ENCODE results near the gene PRKG1.

PRKG1 gene

DNA sequence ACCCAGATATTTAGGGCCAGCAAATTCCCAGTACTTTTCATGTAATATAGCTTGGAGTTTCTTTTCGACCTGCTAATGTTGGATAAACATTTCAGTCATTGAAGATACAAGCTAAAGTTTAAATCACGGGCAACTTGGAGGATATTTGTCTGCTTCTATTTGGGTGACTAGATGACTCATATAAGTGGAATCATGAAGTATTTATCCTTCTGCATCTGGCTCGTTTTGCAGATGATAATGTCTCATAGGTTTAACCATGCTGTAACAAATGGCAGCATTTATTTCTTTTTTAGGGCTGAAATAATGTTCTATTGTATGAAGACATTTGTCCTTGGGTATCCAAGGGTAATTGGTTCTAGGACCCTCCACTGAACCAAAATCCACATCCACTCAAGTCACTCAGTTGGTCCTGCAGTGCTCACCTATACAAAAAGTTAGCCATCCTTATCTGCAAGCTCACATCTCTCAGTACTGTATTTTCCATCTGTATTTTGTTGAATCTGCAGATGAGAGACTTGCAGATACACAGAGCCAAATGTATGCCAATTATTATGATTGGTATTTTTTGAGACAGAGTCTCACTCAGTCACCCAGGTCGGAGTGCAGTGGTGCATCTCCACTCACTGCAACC, 812.3 kb downstream of the PRKG1 start:
- TF ChIP-seq EZH2phosphoT487 (IDR thresholded peaks at IDR 0.05; ENCODE audit: borderline replicate concordance), result no peak
- TF ChIP-seq, protein P1, sequence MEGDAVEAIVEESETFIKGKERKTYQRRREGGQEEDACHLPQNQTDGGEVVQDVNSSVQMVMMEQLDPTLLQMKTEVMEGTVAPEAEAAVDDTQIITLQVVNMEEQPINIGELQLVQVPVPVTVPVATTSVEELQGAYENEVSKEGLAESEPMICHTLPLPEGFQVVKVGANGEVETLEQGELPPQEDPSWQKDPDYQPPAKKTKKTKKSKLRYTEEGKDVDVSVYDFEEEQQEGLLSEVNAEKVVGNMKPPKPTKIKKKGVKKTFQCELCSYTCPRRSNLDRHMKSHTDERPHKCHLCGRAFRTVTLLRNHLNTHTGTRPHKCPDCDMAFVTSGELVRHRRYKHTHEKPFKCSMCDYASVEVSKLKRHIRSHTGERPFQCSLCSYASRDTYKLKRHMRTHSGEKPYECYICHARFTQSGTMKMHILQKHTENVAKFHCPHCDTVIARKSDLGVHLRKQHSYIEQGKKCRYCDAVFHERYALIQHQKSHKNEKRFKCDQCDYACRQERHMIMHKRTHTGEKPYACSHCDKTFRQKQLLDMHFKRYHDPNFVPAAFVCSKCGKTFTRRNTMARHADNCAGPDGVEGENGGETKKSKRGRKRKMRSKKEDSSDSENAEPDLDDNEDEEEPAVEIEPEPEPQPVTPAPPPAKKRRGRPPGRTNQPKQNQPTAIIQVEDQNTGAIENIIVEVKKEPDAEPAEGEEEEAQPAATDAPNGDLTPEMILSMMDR (conservative IDR thresholded peaks at IDR 0.05; ENCODE audit: low read length), result no peak

DNA sequence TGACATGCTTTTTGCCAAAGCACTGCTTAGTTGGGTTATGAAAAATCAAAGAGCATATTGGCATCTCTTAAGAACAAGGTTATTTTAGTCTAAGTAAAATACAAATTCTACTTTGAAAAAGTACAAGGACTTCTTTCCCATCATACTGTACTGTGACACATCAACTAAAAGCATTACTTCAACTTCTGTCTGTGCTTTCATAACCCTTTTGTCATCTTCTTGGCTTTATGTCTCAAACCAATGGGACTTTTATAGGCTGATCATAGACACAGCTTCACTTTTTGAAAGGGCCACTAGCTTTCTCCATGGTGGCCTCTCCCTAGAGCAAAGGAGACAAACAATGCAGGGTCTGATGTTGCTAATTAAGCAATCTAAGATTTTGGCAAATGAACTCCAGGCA, 814.0 kb downstream of the PRKG1 start:
- no peak overlapping the region for H3K4me3 ChIP-seq (ENCODE audit: low read length, poor library complexity, severe bottlenecking)
- H3K79me2 ChIP-seq (ENCODE audit: insufficient read depth, low read length), result no peaks in the 10 kb centered on the region
- H2AFZ ChIP-seq (ENCODE audit: low read length), result no peak overlapping the region
- TF ChIP-seq, protein P1 (conservative IDR thresholded peaks at IDR 0.05; ENCODE audit: low read length), result no peak
- no peak for TF ChIP-seq EZH2phosphoT487 (IDR thresholded peaks at IDR 0.05; ENCODE audit: borderline replicate concordance)
- H3K36me3 ChIP-seq (ENCODE audit: insufficient read depth, low read length), result no peaks in the 10 kb centered on the region
- no peaks in the 10 kb centered on the region for H3K27me3 ChIP-seq (ENCODE audit: insufficient read depth, low read length, poor library complexity, severe bottlenecking)
- H3K9me2 ChIP-seq (replicated peaks; ENCODE audit: low read depth, low read length), result no peaks in the 10 kb centered on the region
- H3K9ac ChIP-seq (ENCODE audit: low read depth, low read length, poor library complexity, severe bottlenecking), result no peak overlapping the region
- H4K20me1 ChIP-seq (ENCODE audit: insufficient read depth, low read length, poor library complexity, severe bottlenecking), result no peaks in the 10 kb centered on the region
- H3K4me1 ChIP-seq (ENCODE audit: insufficient read depth, low read length, poor library complexity, severe bottlenecking), result no peaks in the 10 kb centered on the region
- H3K9me3 ChIP-seq (ENCODE audit: insufficient read depth, low read depth, low read length), result no peaks in the 10 kb centered on the region
- H3K4me2 ChIP-seq (ENCODE audit: low read depth, low read length, poor library complexity, severe bottlenecking), result no peak overlapping the region
- H3F3A ChIP-seq (ENCODE audit: low read depth), result no peaks in the 10 kb centered on the region

More for the DNA sequence above, 812.3 kb downstream of the PRKG1 start:
- H3K4me2 ChIP-seq (ENCODE audit: low read depth, low read length, poor library complexity, severe bottlenecking), result no peak overlapping the region
- H3K4me1 ChIP-seq (ENCODE audit: insufficient read depth, low read length, poor library complexity, severe bottlenecking), result no peaks in the 10 kb centered on the region
- no peak overlapping the region for H3K9ac ChIP-seq (ENCODE audit: low read depth, low read length, poor library complexity, severe bottlenecking)
- H3K9me3 ChIP-seq (ENCODE audit: insufficient read depth, low read depth, low read length), result no peaks in the 10 kb centered on the region
- no peaks in the 10 kb centered on the region for H3K27me3 ChIP-seq (ENCODE audit: insufficient read depth, low read length, poor library complexity, severe bottlenecking)
- H3K36me3 ChIP-seq (ENCODE audit: insufficient read depth, low read length), result no peaks in the 10 kb centered on the region
- H2AFZ ChIP-seq (ENCODE audit: low read length), result no peak overlapping the region
- H3K79me2 ChIP-seq (ENCODE audit: insufficient read depth, low read length), result no peaks in the 10 kb centered on the region
- no peaks in the 10 kb centered on the region for H4K20me1 ChIP-seq (ENCODE audit: insufficient read depth, low read length, poor library complexity, severe bottlenecking)
- no peak overlapping the region for H3K4me3 ChIP-seq (ENCODE audit: low read length, poor library complexity, severe bottlenecking)
- H3F3A ChIP-seq (ENCODE audit: low read depth), result no peaks in the 10 kb centered on the region
- H3K9me2 ChIP-seq (replicated peaks; ENCODE audit: low read depth, low read length), result no peaks in the 10 kb centered on the region

DNA sequence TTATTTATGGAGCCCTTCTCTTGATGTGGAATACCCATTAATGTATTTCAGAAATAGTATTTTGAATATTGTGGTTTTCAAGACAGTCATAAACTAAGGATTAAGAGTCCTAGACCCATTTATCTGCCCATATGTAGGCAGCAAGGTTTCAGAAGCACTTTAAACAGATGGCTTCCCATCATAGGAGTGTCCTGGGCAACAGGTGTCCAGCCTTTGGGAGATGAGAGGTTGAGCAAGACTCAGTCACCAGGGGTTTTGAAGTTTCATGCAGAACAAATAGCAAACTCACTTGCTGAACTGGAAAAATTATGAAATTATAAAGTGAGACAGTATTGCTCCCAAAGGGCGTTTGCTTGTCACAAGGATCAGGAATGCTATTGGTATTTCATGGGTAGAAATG, 818.0 kb downstream of the PRKG1 start:
- TF ChIP-seq, protein P1 (conservative IDR thresholded peaks at IDR 0.05; ENCODE audit: low read length), result no peak
- TF ChIP-seq EZH2phosphoT487 (IDR thresholded peaks at IDR 0.05; ENCODE audit: borderline replicate concordance), result no peak
- no peaks in the 10 kb centered on the region for H3K4me1 ChIP-seq (ENCODE audit: insufficient read depth, low read length, poor library complexity, severe bottlenecking)
- H3K9ac ChIP-seq (ENCODE audit: low read depth, low read length, poor library complexity, severe bottlenecking), result no peak overlapping the region
- no peak overlapping the region for H3K4me2 ChIP-seq (ENCODE audit: low read depth, low read length, poor library complexity, severe bottlenecking)
- no peaks in the 10 kb centered on the region for H3K9me3 ChIP-seq (ENCODE audit: insufficient read depth, low read depth, low read length)
- no peaks in the 10 kb centered on the region for H4K20me1 ChIP-seq (ENCODE audit: insufficient read depth, low read length, poor library complexity, severe bottlenecking)
- H3K36me3 ChIP-seq (ENCODE audit: insufficient read depth, low read length), result no peaks in the 10 kb centered on the region
- no peaks in the 10 kb centered on the region for H3K79me2 ChIP-seq (ENCODE audit: insufficient read depth, low read length)
- no peaks in the 10 kb centered on the region for H3K9me2 ChIP-seq (replicated peaks; ENCODE audit: low read depth, low read length)
- no peaks in the 10 kb centered on the region for H3F3A ChIP-seq (ENCODE audit: low read depth)
- no peaks in the 10 kb centered on the region for H3K27me3 ChIP-seq (ENCODE audit: insufficient read depth, low read length, poor library complexity, severe bottlenecking)
- H3K4me3 ChIP-seq (ENCODE audit: low read length, poor library complexity, severe bottlenecking), result no peak overlapping the region
- no peak overlapping the region for H2AFZ ChIP-seq (ENCODE audit: low read length)

All from Loucy (cell line).